Trophoblast cell (in vitro differentiated cells and primary cell): Measurements from ENCODE around the gene SPRED1.

Source experiments
- DNase-seq, 2 donors: peaks; one replicate each; pipeline ENCODE4 v3.0.0-alpha.2; 2016
- H2AFZ ChIP-seq: 2 replicates; pipeline ENCODE4 v1.6.1; 2013; ENCODE audit warnings: low read length, moderate library complexity, mild to moderate bottlenecking; ENCODE audit not compliant: insufficient read depth, poor library complexity
- H2AK5ac ChIP-seq: 2 replicates; pipeline ENCODE4 v1.6.1; 2013; ENCODE audit warnings: mild to moderate bottlenecking, low read length
- H2BK120ac ChIP-seq: 2 replicates; pipeline ENCODE4 v1.6.1; 2013; ENCODE audit warnings: low read length, mild to moderate bottlenecking, moderate library complexity; ENCODE audit not compliant: insufficient read depth, poor library complexity
- H2BK12ac ChIP-seq: 2 replicates; pipeline ENCODE4 v1.6.1; 2013; ENCODE audit warnings: mild to moderate bottlenecking, low read length, moderate library complexity
- H2BK5ac ChIP-seq: 2 replicates; pipeline ENCODE4 v1.6.1; 2013; ENCODE audit warnings: low read length, low read depth, moderate library complexity, mild to moderate bottlenecking; ENCODE audit not compliant: poor library complexity
- H3K14ac ChIP-seq: 2 replicates; pipeline ENCODE4 v1.6.1; 2013; ENCODE audit warnings: mild to moderate bottlenecking, low read length
- H3K18ac ChIP-seq: 2 replicates; pipeline ENCODE4 v1.6.1; 2013; ENCODE audit warnings: mild to moderate bottlenecking, low read length
- H3K23ac ChIP-seq: 2 replicates; pipeline ENCODE4 v1.6.1; 2013; ENCODE audit warnings: low read length
- H3K27ac ChIP-seq: 2 replicates; pipeline ENCODE4 v1.5.1; 2013; ENCODE audit warnings: low read depth, mild to moderate bottlenecking, inconsistent platforms, low read length, moderate library complexity
- H3K27me3 ChIP-seq: 2 replicates; pipeline ENCODE4 v1.6.1; 2013; ENCODE audit warnings: inconsistent platforms, mild to moderate bottlenecking, low read length, moderate library complexity; ENCODE audit not compliant: insufficient read depth
- H3K36me3 ChIP-seq, 2 experiments: 1 replicate in 1 of 2; 2 replicates in 1 of 2; pipeline ENCODE4 v1.6.1; 2013; ENCODE audit warnings: low read length in 2 of 2, mild to moderate bottlenecking in 2 of 2, moderate library complexity in 1 of 2; ENCODE audit not compliant: insufficient read depth in 2 of 2, control insufficient read depth in 1 of 2
- H3K4ac ChIP-seq: 2 replicates; pipeline ENCODE4 v1.6.1; 2013; ENCODE audit warnings: low read depth, mild to moderate bottlenecking, low read length, moderate library complexity
- H3K4me1 ChIP-seq, 2 experiments: 1 replicate in 1 of 2; 2 replicates in 1 of 2; pipeline ENCODE4 v1.6.1; 2013; ENCODE audit warnings: low read length in 2 of 2, mild to moderate bottlenecking in 2 of 2, moderate library complexity in 1 of 2; ENCODE audit not compliant: insufficient read depth in 2 of 2, control insufficient read depth in 1 of 2
- H3K4me2 ChIP-seq: 2 replicates; pipeline ENCODE4 v1.6.1; 2013; ENCODE audit warnings: inconsistent platforms, mild to moderate bottlenecking, low read length, moderate library complexity
- H3K4me3 ChIP-seq: 2 replicates; pipeline ENCODE4 v1.5.1; 2013; ENCODE audit warnings: mild to moderate bottlenecking, low read depth, low read length, inconsistent platforms
- H3K79me1 ChIP-seq: one replicate; pipeline ENCODE4 v1.6.1; 2013; ENCODE audit warnings: low read length
- H3K79me2 ChIP-seq: 2 replicates; pipeline ENCODE4 v1.6.1; 2013; ENCODE audit warnings: low read length, mild to moderate bottlenecking; ENCODE audit not compliant: control insufficient read depth, insufficient read depth, poor library complexity
- H3K9ac ChIP-seq: 2 replicates; pipeline ENCODE4 v1.6.1; 2013; ENCODE audit warnings: mild to moderate bottlenecking, low read length
- H3K9me3 ChIP-seq: 2 replicates; pipeline ENCODE4 v1.6.1; 2013; ENCODE audit warnings: low read depth, mild to moderate bottlenecking, control low read depth, inconsistent platforms, low read length; ENCODE audit not compliant: insufficient read depth
- H4K12ac ChIP-seq: 2 replicates; pipeline ENCODE4 v1.6.1; 2013; ENCODE audit warnings: low read depth, mild to moderate bottlenecking, low read length, moderate library complexity
- H4K8ac ChIP-seq: 2 replicates; pipeline ENCODE4 v1.6.1; 2013; ENCODE audit warnings: low read depth, mild to moderate bottlenecking, low read length, moderate library complexity
- H4K91ac ChIP-seq: one replicate; pipeline ENCODE4 v1.6.1; 2013; ENCODE audit warnings: low read depth, mild to moderate bottlenecking, low read length, moderate library complexity
- WGBS: extraction: QIAGEN DNeasy Blood & Tissue Kit; methylation state at CpG from one replicate; pipeline ENCODE4 v1.1.7; 2013; ENCODE audit warnings: missing lambda C conversion rate; ENCODE audit not compliant: insufficient read length, insufficient coverage; ENCODE audit errors: extremely low coverage; 5-methylcytosine and 5-hydroxymethylcytosine counted together

The SPRED1 gene

DNA sequence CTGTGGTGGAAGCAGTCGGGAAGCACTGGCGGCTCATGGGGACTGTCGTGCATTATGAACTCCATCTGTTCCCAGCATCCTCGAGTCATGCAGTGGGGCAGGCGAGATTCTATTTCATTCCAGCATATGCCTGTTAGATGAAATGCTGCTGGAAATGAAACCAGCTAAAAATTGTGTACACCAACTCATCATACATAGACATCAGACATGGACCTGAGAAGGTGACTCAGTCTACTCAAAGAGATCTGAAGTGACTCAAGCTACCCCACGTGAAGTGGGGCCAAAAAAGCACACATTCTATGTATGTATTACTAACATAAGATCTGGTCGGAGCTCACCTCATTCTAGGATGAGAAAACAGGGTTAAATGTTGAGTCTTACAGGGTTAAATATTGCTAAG is 153.8 kb downstream of the SPRED1 start:
- H3K79me2 ChIP-seq: no peaks in the 10 kb centered on the region
- no peaks in the 10 kb centered on the region for H3K27me3 ChIP-seq
- no peak overlapping the region for H3K23ac ChIP-seq
- H2AFZ ChIP-seq: no peak overlapping the region
- no peaks in the 10 kb centered on the region for H3K79me1 ChIP-seq
- WGBS: no CpG with 5 or more reads among the region's 7 CpGs
- no peak overlapping the region for H2BK120ac ChIP-seq
- no peak overlapping the region for H3K4ac ChIP-seq
- no peak overlapping the region for H4K91ac ChIP-seq
- H3K4me2 ChIP-seq: no peak overlapping the region
- no peak overlapping the region for H2BK5ac ChIP-seq
- no peaks in the 10 kb centered on the region for H3K9me3 ChIP-seq
- no peaks in the 10 kb centered on the region for H3K4me1 ChIP-seq
- no peak overlapping the region for H4K8ac ChIP-seq
- no peak overlapping the region for H3K4me3 ChIP-seq
- H3K14ac ChIP-seq: no peak overlapping the region
- no peak overlapping the region for H2BK12ac ChIP-seq
- no peak overlapping the region for H3K18ac ChIP-seq
- H3K27ac ChIP-seq: no peak overlapping the region
- no peak overlapping the region for H2AK5ac ChIP-seq
- no peak for DNase-seq
- H4K12ac ChIP-seq: no peak overlapping the region
- H3K36me3 ChIP-seq: no peaks in the 10 kb centered on the region
- no peak overlapping the region for H3K9ac ChIP-seq
